HepG2 (cell line): ENCODE data around the gene ZNF747. TPM values are rescaled to one million over a fixed set of nuclear protein-coding genes. Genes with fewer than 3 reads are reported as not detected.

Source experiments
- AKNA ChIP-seq: sonication (generic); formaldehyde crosslinking; IDR thresholded peaks from 2 replicates; pipeline ENCODE4 v1.4.0; 2020; ENCODE audit warnings: missing genetic modification reagents, borderline replicate concordance
- MYPOP ChIP-seq: sonication (generic); formaldehyde crosslinking; IDR thresholded peaks from 2 replicates; pipeline ENCODE4 v1.8.1; 2023; ENCODE audit warnings: mild to moderate bottlenecking, moderate library complexity, missing genetic modification reagents
- NR0B2 ChIP-seq: sonication (generic); formaldehyde crosslinking; IDR thresholded peaks from 2 replicates; pipeline ENCODE4 v1.4.0; 2020; ENCODE audit warnings: mild to moderate bottlenecking, missing genetic modification reagents
- RBFOX2 ChIP-seq: fragments of 200-400 bp; formaldehyde crosslinking; IDR thresholded peaks from 2 replicates; pipeline ENCODE4 v1.6.1; 2017; ENCODE audit warnings: low read depth, mild to moderate bottlenecking, low read length
- TFDP1 ChIP-seq: IDR thresholded peaks from 2 replicates; pipeline ENCODE4 v1.6.1; 2016; ENCODE audit warnings: missing compliant biosample characterization, missing genetic modification reagents, borderline replicate concordance
- U2AF1 ChIP-seq: fragments of 200-400 bp; formaldehyde crosslinking; optimal IDR thresholded peaks from 2 replicates; pipeline ENCODE3; 2017; ENCODE audit warnings: mild to moderate bottlenecking, low read depth, low read length
- ZBTB33 ChIP-seq: sonication (generic); formaldehyde crosslinking; IDR thresholded peaks from 2 replicates; pipeline ENCODE4 v1.4.0; 2020; ENCODE audit warnings: missing genetic modification reagents
- ZNF276 ChIP-seq: sonication (generic); formaldehyde crosslinking; IDR thresholded peaks from 2 replicates; pipeline ENCODE4 v1.4.0; 2020; ENCODE audit warnings: mild to moderate bottlenecking, low read depth, missing genetic modification reagents
- ZNF512B ChIP-seq: sonication (generic); formaldehyde crosslinking; IDR thresholded peaks from 2 replicates; pipeline ENCODE4 v1.5.1; 2020; ENCODE audit warnings: missing genetic modification reagents, mild to moderate bottlenecking, borderline replicate concordance
- ZNF776 ChIP-seq: sonication (generic); formaldehyde crosslinking; IDR thresholded peaks from 2 replicates; pipeline ENCODE4 v1.4.0; 2020; ENCODE audit warnings: mild to moderate bottlenecking, missing genetic modification reagents
- ZNF83 ChIP-seq: sonication (generic); formaldehyde crosslinking; IDR thresholded peaks from 2 replicates; pipeline ENCODE4 v1.4.0; 2020; ENCODE audit warnings: missing genetic modification reagents, mild to moderate bottlenecking, borderline replicate concordance
- polyA plus RNA-seq, 8 experiments: library from polyadenylated mRNA; depleted of rRNA in 3 of 8; stranded (reverse) in 7 of 8; unstranded in 1 of 8; fragments of >200 nt; fragmentation: Illumina TruSeq in 4 of 8; extraction: Trizol in 4 of 8; gene quantifications; 2 replicates each; pipeline versions ENCODE4 v1.2.1 to v1.2.3, GENCODE V29; 2011 to 2016; ENCODE audit warnings: low read depth in 4 of 8, missing spikeins in 1 of 8, mixed read lengths in 1 of 8; ENCODE audit not compliant: insufficient read depth in 1 of 8
- total RNA-seq, 5 experiments: library from RNA; depleted of rRNA; stranded (reverse); fragments of >200 nt; fragmentation: Illumina TruSeq; extraction: Trizol; gene quantifications; 2 replicates each; pipeline ENCODE4 v1.2.3, GENCODE V29; 2016; ENCODE audit warnings: low read depth in 1 of 5

Gene ZNF747
- total and polyA plus RNA-seq, 2 of the 13 experiments (the other 11 are each of a cell fraction or from before 2014, with no cell fraction given) = 7.2 to 10.2 TPM

- TF ChIP-seq RBFOX2 = peak; percentile 96
- TF ChIP-seq ZNF512B = 0 out of 2 replicates have a peak, but pooled peaks have one; percentile 77
- TF ChIP-seq ZNF776 (CRISPR knock-in tag) = peak; percentile 96
- TF ChIP-seq ZNF83 (CRISPR knock-in tag) = peak; percentile 71; the same call in 1 of the 2 replicates
- peak; percentile 81 for TF ChIP-seq MYPOP
- TF ChIP-seq U2AF1 = no peak
- TF ChIP-seq ZNF276 (CRISPR knock-in tag) = no peak
- peak; percentile 35; the same call in 1 of the 2 replicates for TF ChIP-seq NR0B2 (CRISPR knock-in tag)
- TF ChIP-seq AKNA (CRISPR knock-in tag) = no peak
- peak; percentile 40; the same call in 1 of the 2 replicates for TF ChIP-seq TFDP1 (CRISPR knock-in tag)
- TF ChIP-seq ZBTB33 (CRISPR knock-in tag) = no peak; the same call in 1 of the 2 replicates
Observed at GRCh38 chr16:30557957-30558788, 23.5 kb upstream of the ZNF747 start, which contains the start of gene ZNF764 (continued).
